Measurements from ENCODE around the gene SMCO1. TPM values are rescaled to one million over a fixed set of nuclear protein-coding genes. Genes with fewer than 3 reads are reported as not detected.

Gene SMCO1
- total RNA-seq, 1 donor from 2014 or later = not detected

- peaks cover 24% of the 10 kb centered on the region for H3K27me3 Mint-ChIP-seq (ENCODE audit: unreplicated experiment)
- H3K4me1 Mint-ChIP-seq (ENCODE audit: unreplicated experiment) = no peaks in the 10 kb centered on the region
- TF ChIP-seq, protein P1, sequence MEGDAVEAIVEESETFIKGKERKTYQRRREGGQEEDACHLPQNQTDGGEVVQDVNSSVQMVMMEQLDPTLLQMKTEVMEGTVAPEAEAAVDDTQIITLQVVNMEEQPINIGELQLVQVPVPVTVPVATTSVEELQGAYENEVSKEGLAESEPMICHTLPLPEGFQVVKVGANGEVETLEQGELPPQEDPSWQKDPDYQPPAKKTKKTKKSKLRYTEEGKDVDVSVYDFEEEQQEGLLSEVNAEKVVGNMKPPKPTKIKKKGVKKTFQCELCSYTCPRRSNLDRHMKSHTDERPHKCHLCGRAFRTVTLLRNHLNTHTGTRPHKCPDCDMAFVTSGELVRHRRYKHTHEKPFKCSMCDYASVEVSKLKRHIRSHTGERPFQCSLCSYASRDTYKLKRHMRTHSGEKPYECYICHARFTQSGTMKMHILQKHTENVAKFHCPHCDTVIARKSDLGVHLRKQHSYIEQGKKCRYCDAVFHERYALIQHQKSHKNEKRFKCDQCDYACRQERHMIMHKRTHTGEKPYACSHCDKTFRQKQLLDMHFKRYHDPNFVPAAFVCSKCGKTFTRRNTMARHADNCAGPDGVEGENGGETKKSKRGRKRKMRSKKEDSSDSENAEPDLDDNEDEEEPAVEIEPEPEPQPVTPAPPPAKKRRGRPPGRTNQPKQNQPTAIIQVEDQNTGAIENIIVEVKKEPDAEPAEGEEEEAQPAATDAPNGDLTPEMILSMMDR (IDR thresholded peaks at IDR 0.05) = no peak
- peaks cover 7% of the 10 kb centered on the region for H3K9me3 Mint-ChIP-seq (ENCODE audit: unreplicated experiment)
- DNase-seq (ENCODE audit: extremely low spot score, unreplicated experiment) = no peak
- H3K36me3 Mint-ChIP-seq (ENCODE audit: unreplicated experiment) = peaks cover 2% of the 10 kb centered on the region
- H3K4me3 Mint-ChIP-seq (ENCODE audit: unreplicated experiment) = no peak overlapping the region
- H3K27ac Mint-ChIP-seq (ENCODE audit: unreplicated experiment) = no peak overlapping the region
These were observed 31.9 kb upstream of the SMCO1 start for GRCh38 chr3:196547067-196547466.

- Mint-ChIP-seq H3K4me3 (ENCODE audit: unreplicated experiment) (no peak overlapping the region), H3K27ac (ENCODE audit: unreplicated experiment) (no peak overlapping the region), H3K4me1 (ENCODE audit: unreplicated experiment) (no peaks in the 10 kb centered on the region), H3K9me3 (ENCODE audit: unreplicated experiment) (peaks cover 7% of the 10 kb centered on the region), H3K36me3 (ENCODE audit: unreplicated experiment) (no peaks in the 10 kb centered on the region), H3K27me3 (ENCODE audit: unreplicated experiment) (peaks cover 24% of the 10 kb centered on the region)
- TF ChIP-seq, protein P1 (IDR thresholded peaks at IDR 0.05) = no peak
- DNase-seq (ENCODE audit: extremely low spot score, unreplicated experiment) = no peak
These were observed 31.4 kb upstream of the SMCO1 start for GRCh38 chr3:196546537-196546936.

DNA sequence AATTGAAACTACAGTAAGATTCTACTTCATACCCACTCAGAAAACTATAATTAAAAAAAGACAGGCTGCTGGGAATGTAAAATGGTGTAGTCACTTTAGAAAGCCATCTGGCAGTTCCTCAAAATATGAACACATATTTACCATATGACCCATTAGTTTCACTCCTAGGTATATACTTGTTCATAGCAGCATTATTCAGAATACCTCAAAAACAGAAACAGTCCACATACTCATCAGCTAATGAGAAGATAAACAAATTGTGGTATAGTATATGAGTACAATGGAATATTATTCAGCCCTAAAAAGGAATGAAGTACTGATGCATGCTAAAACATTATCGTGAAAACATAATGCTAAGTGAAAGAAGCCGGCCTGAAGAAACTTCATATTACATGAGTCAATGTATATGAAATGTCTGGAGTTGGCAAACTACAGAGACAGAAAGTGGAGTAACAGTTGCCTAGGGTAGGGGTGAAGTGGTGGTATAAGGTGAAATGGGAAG is 29.4 kb upstream of the SMCO1 start:
- Mint-ChIP-seq H3K27ac (ENCODE audit: unreplicated experiment) (no peak overlapping the region), H3K4me3 (ENCODE audit: unreplicated experiment) (no peak overlapping the region), H3K9me3 (ENCODE audit: unreplicated experiment) (no peaks in the 10 kb centered on the region), H3K36me3 (ENCODE audit: unreplicated experiment) (no peaks in the 10 kb centered on the region), H3K4me1 (ENCODE audit: unreplicated experiment) (no peaks in the 10 kb centered on the region), H3K27me3 (ENCODE audit: unreplicated experiment) (peaks cover 24% of the 10 kb centered on the region)
- DNase-seq (ENCODE audit: extremely low spot score, unreplicated experiment) = no peak
- TF ChIP-seq, protein P1 (IDR thresholded peaks at IDR 0.05) = no peak

DNA sequence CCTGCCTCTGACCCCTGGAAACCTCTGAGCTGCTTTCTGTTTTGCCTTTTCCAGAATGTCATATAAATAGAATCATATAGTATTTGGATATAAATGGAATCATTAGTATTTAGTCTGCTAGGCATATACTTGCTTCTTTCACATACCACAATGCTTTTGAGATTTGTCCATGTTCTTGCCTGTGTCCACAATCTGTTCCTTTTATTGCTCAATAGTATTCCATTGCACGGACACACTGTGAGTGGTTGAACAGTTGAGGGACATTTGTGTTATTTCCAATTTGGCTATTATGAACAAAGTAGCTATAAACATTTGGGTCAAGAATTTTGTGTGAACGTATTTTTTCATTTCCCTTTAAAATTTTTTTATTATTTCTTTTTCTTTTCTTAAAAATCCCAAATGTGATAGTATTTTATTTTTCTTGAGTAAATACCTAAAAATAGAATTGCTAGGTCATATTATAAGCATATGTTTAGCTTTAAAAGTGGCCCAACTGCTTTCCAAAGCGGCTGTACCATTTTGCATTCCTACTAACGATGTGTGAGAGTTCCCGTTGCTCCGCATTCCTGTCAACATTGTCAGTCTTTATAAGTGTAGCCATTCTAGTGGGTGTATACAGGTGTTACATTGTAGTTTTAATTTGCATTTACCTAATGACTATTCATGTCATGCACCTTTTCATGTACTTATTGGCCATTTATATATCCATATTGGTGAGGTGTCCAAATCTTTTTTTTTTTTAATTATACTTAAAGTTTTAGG is 26.7 kb upstream of the SMCO1 start:
- Mint-ChIP-seq H3K27ac (ENCODE audit: unreplicated experiment) (no peak overlapping the region), H3K36me3 (ENCODE audit: unreplicated experiment) (no peaks in the 10 kb centered on the region), H3K4me1 (ENCODE audit: unreplicated experiment) (no peaks in the 10 kb centered on the region), H3K4me3 (ENCODE audit: unreplicated experiment) (no peak overlapping the region), H3K9me3 (ENCODE audit: unreplicated experiment) (no peaks in the 10 kb centered on the region), H3K27me3 (ENCODE audit: unreplicated experiment) (peaks cover 27% of the 10 kb centered on the region)
- no peak for DNase-seq (ENCODE audit: extremely low spot score, unreplicated experiment)
- TF ChIP-seq, protein P1 (IDR thresholded peaks at IDR 0.05) = no peak

GRCh38 chr3:196537319-196537984 is 22.3 kb upstream of the SMCO1 start:
- peaks cover 14% of the 10 kb centered on the region for H3K27me3 Mint-ChIP-seq (ENCODE audit: unreplicated experiment)
- TF ChIP-seq, protein P1 (IDR thresholded peaks at IDR 0.05) = peak; percentile 64
- no peak overlapping the region for H3K4me3 Mint-ChIP-seq (ENCODE audit: unreplicated experiment)
- H3K27ac Mint-ChIP-seq (ENCODE audit: unreplicated experiment) = no peak overlapping the region
- H3K36me3 Mint-ChIP-seq (ENCODE audit: unreplicated experiment) = no peaks in the 10 kb centered on the region
- H3K9me3 Mint-ChIP-seq (ENCODE audit: unreplicated experiment) = no peaks in the 10 kb centered on the region
- H3K4me1 Mint-ChIP-seq (ENCODE audit: unreplicated experiment) = peaks cover 9% of the 10 kb centered on the region
- DNase-seq (ENCODE audit: extremely low spot score, unreplicated experiment) = no peak
